NAMALWA (cell line): ENCODE measurements around the gene PLEKHM2.
"Not testable (repeated sequence)": the region's sequence is repeated elsewhere in the genome, so short reads cannot be mapped to it uniquely, and the experiment has no call there.

ENCODE experiments used
- DNase-seq: peaks from one replicate; pipeline ENCODE4 v3.0.0-alpha.2; 2015; ENCODE audit warnings: low spot score

Gene PLEKHM2

GRCh38 chr1:15684042-15684461 lies at the start of gene PLEKHM2:
TSS of gene PLEKHM2 (plus strand) at chr1:15684320. CDS start at chr1:15684559, 239 bp downstream.
- peak; percentile 69 for DNase-seq

- DNase-seq = no peak
Measured at GRCh38 chr1:15636436-15636835, 47.7 kb upstream of the PLEKHM2 start.

GRCh38 chr1:15637826-15638225 lies 46.3 kb upstream of the PLEKHM2 start:
- no peak for DNase-seq

GRCh38 chr1:15639262-15639661 lies 44.9 kb upstream of the PLEKHM2 start:
- DNase-seq = no peak

DNA sequence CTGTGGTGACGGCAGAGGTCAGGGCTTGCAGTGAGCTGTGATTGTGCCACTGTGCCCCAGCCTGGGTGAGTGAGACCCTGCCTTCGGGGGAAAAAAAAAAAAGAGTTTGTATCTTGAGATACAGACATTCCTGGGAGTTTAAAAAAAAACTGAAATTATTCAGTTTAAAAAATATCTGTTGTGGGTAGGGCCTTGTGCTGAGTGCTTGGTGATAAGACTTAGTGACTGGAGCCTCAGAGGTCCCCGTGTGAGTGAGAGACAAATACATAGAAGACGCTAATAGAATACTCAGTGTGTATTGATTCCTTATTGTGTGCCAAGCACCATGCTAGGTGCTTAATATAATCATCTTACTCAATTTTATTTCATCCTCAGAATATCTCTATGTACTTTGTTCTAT lies 44.2 kb upstream of the PLEKHM2 start:
- no peak for DNase-seq

- no peak for DNase-seq
Measured at GRCh38 chr1:15640667-15641066, 43.5 kb upstream of the PLEKHM2 start.

GRCh38 chr1:15649937-15650336 lies 34.2 kb upstream of the PLEKHM2 start:
- DNase-seq = no peak

DNA sequence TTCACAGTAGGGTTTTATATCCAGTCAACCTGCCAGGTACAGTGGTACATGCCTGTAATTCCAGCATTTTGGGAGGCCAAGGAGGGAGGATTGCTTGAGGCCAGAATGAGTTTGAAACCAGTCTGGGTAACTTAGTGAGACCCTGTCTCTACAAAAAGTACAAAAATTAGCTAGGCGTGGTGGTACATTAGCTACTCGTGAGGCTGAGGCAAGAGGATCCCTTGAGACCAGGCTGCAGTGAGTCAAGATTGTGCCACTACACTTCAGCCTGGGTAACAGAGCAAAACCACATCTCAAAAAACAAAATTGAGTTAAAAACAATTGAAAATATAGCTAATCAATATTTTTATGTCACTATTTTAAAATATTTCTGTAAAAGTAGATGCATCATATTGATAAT lies 33.7 kb upstream of the PLEKHM2 start:
- no peak for DNase-seq

DNA sequence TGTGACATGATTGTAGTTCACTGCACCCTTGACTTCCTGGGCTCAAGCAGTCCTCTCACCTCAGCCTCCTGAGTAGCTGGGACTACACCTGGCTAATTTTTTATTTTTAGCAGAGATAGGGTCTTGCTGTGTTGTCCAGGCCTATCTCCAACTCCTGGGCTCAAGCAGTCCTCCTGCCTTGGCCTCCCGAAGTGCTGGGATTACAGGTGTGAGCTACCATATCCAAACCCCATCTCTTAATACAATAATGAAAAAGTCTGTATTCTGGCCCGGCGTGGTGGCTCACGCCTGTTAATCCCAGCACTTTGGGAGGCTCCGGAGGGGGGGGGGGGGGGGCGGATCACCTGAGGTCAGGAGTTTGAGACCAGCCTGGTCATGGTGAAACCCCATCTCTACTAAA lies 32.0 kb upstream of the PLEKHM2 start:
- DNase-seq = not testable (repeated sequence)

DNA sequence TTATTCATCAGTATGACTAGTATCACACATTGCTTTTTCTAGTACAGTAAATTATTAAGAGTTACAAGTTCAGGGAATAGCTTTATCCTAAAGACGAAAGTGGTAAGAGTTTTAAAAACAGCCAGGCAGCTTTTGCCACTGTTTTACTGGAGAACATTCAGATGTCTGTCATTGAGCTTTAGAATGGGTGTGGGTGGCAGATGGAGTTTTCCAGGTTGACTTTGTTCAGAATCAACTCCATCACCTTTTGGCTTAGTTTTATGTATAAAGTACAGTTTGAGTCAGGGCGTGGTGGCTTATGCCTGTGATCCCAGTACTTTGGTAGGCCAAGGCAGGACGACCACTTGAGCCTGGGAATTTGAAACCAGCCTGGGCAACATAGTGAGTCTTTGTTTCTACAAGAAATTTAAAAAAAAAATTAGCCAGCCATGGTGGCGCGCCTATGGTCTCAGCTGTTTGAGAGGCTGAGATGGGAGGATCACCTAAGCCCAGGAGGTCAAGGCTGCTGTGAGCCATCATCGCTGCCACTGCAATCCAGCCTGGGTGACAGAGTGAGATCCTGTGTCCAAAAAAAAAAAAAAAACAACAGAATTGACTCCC lies 29.9 kb upstream of the PLEKHM2 start:
- no peak for DNase-seq

DNA sequence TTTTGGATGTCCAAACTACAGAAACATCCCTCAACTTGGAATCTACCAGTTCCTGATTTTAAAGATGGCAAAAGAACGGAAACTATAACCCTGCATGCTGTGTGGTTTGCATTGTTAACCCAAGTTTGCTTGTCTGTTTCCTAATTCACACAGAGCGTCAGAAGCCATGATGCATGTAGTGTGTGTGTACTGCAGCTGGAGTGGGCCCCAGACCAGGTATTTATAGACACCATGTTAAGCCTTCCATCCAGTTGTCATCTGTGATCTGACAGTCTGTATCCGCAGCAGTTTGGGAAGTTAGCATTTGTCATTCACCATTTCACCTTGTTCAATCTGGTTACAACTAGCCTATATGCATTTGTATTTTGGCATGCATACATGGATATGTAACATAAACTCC lies 27.7 kb upstream of the PLEKHM2 start:
- no peak for DNase-seq

GRCh38 chr1:15657021-15657420 lies 27.1 kb upstream of the PLEKHM2 start:
- DNase-seq = no peak

- DNase-seq = no peak
Measured at GRCh38 chr1:15660151-15660550, 24.0 kb upstream of the PLEKHM2 start.

DNA sequence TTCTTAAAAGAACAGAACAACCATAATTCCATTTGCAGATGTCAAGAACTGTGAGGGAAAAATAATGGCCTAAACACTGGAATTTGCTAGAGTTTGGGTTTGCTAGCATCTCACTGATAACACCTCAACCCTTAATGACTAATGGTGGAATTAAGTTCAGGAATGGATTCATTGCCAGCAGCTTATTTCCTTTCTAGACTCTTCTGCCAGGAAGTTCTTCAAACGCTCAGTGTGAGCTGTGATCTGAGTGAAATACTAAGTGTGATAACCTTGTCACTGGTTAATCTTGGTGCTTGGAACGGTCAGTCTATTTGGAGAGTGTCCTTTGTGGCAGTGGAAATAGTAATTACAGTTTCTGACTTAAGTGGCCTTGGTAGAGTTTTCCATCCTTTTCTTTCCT lies 21.6 kb upstream of the PLEKHM2 start:
- no peak for DNase-seq

DNA sequence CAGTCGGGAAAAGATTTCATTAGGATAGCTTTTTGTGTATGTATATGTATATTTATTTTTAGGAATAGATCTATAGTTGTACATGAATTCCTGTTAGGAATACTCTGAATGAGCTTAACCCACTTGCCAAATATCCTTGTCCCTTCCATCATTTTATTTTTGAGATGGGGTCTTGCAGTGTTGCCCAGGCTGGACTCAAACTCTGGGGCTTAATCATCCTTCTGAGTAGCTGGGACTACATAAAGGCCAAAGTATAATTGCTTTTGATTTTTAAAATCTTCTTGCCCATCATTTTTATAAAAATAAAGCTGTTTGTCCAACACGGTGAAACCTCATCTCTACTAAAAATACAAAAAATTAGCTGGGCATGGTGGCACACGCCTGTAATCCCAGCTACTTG lies 20.2 kb upstream of the PLEKHM2 start:
- DNase-seq = no peak

- DNase-seq = no peak
Measured at GRCh38 chr1:15667362-15667761, 16.8 kb upstream of the PLEKHM2 start.

GRCh38 chr1:15668089-15668754 lies 15.9 kb upstream of the PLEKHM2 start:
- DNase-seq = no peak

GRCh38 chr1:15669074-15669473 lies 15.0 kb upstream of the PLEKHM2 start:
- DNase-seq = no peak

DNA sequence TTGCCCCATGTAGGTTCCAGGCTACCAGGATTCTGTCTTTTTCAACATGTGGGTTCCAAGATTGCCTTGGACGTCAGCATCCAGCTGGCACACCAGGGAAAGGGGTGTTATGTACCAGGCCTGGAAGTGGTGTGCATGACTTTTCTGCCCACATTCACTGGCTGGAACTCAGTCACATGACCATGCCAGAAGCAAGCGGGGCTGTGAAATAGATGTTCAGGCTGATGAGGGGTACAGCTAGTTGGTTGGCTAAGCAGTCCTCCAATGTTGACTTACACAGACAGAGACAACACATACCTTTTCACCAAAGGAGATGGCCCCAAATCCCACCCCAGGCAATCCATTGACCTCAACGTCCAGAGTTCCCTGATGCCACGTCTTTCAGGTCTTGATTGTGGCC lies 14.3 kb upstream of the PLEKHM2 start:
- no peak for DNase-seq

GRCh38 chr1:15671430-15671829 lies 12.7 kb upstream of the PLEKHM2 start:
- no peak for DNase-seq

DNA sequence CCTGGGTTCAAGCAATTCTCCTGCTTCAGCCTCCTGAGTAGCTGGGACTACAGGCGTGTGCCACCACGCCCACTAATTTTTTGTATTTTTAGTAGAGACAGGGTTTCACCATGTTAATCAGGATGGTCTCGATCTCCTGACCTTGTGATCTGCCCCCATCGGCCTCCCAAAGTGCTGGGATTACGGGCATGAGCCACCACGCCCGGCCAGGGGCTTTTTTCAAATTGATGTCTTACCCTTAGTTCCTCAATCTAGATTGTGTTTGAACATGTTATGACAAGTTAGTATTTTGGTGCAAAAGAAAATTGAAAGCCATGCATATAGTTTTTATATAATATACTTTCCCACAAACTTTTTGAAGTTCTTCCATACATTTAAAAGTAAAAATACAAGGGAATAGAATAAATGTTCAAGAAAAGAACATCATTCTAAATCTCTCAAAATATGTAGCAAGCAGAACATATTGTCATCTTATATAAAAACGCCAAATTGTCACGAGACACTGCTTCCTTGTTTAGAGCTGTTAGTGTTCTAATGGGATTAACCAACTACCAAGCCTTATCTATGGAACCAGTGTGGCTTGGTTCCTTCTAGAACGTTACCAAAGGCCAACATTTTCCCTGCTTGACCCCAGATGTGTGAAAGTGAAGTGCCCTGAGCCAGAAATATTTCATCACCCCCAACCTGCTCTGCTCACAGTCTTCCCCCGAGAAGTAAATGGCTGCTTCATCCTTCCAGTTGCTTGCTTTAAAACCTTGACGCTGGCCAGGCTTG lies 9.5 kb upstream of the PLEKHM2 start:
- no peak for DNase-seq

DNA sequence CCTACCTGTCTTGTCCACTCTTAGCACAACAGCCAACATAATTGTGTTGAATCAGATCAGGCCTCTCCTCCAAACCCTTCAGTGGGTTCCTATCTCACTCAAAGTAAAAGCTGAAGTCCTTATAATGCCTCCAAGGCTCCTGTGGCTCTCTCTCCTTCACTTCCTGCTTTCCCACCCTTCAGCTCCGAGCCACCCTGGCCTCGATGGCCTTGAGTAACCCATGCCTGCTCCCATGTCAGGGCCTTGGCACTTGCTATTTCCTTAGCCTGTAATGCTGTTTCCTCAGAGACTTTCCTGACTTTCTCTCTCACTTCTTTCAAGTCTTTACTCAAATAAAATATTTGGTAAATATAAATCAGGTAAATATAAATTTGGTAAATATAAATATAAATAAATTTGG lies 8.1 kb upstream of the PLEKHM2 start:
- DNase-seq = no peak
